ENCODE results near the gene ERN1. TPM values are rescaled to one million over a fixed set of nuclear protein-coding genes. Genes with fewer than 3 reads are reported as not detected.

The ERN1 gene
- total and polyA plus RNA-seq, 2 of the 13 experiments (the other 11 are each of a cell fraction or from before 2014, with no cell fraction given), result 6.0 to 12.7 TPM

DNA sequence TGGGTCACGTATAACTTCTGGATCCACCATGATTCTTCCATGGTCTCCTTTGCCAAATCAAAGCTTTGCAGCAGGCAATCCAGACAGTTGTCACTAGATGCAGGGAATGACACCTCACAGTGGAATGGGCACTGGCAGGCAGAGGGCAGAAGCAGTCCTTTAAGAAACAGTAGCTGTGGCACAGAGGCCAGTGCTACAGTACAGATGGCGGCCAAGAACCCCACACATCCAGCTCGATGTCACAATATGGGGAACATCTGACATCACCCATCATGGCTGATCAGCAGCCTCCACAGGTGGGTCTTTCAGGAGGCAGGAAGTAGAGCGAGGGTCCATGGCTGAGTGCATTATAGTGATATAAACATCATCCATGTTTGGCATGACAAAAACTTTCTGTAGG is 18.8 kb upstream of the ERN1 start (continued):
- TF ChIP-seq, protein P1, sequence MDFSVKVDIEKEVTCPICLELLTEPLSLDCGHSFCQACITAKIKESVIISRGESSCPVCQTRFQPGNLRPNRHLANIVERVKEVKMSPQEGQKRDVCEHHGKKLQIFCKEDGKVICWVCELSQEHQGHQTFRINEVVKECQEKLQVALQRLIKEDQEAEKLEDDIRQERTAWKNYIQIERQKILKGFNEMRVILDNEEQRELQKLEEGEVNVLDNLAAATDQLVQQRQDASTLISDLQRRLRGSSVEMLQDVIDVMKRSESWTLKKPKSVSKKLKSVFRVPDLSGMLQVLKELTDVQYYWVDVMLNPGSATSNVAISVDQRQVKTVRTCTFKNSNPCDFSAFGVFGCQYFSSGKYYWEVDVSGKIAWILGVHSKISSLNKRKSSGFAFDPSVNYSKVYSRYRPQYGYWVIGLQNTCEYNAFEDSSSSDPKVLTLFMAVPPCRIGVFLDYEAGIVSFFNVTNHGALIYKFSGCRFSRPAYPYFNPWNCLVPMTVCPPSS (IDR thresholded peaks at IDR 0.05), result no peak
- no peak for TF ChIP-seq MXD4 (CRISPR knock-in tag; IDR thresholded peaks at IDR 0.05)
- TF ChIP-seq, protein P2, sequence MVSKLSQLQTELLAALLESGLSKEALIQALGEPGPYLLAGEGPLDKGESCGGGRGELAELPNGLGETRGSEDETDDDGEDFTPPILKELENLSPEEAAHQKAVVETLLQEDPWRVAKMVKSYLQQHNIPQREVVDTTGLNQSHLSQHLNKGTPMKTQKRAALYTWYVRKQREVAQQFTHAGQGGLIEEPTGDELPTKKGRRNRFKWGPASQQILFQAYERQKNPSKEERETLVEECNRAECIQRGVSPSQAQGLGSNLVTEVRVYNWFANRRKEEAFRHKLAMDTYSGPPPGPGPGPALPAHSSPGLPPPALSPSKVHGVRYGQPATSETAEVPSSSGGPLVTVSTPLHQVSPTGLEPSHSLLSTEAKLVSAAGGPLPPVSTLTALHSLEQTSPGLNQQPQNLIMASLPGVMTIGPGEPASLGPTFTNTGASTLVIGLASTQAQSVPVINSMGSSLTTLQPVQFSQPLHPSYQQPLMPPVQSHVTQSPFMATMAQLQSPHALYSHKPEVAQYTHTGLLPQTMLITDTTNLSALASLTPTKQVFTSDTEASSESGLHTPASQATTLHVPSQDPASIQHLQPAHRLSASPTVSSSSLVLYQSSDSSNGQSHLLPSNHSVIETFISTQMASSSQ (IDR thresholded peaks at IDR 0.05; ENCODE audit: low read depth), result no peak
- TF ChIP-seq, protein P2 (CRISPR knock-in tag; IDR thresholded peaks at IDR 0.05; ENCODE audit: borderline replicate concordance), result no peak
- TF ChIP-seq ZNF589 (CRISPR knock-in tag; conservative IDR thresholded peaks at IDR 0.05), result no peak
- no peak for TF ChIP-seq ZNF782 (CRISPR knock-in tag; IDR thresholded peaks at IDR 0.05; ENCODE audit: borderline replicate concordance)
- no peak for TF ChIP-seq ZFP90 (CRISPR knock-in tag; IDR thresholded peaks at IDR 0.05; ENCODE audit: borderline replicate concordance)
- no peak for TF ChIP-seq ZNF781 (CRISPR knock-in tag; IDR thresholded peaks at IDR 0.05; ENCODE audit: borderline replicate concordance, not compliant biosample characterization)
- TF ChIP-seq NFKBIZ (CRISPR knock-in tag; IDR thresholded peaks at IDR 0.05), result no peak
- TF ChIP-seq ETV5 (CRISPR knock-in tag; IDR thresholded peaks at IDR 0.05; ENCODE audit: borderline replicate concordance), result no peak
- TF ChIP-seq, protein P3, sequence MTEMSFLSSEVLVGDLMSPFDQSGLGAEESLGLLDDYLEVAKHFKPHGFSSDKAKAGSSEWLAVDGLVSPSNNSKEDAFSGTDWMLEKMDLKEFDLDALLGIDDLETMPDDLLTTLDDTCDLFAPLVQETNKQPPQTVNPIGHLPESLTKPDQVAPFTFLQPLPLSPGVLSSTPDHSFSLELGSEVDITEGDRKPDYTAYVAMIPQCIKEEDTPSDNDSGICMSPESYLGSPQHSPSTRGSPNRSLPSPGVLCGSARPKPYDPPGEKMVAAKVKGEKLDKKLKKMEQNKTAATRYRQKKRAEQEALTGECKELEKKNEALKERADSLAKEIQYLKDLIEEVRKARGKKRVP (CRISPR knock-in tag; IDR thresholded peaks at IDR 0.05), result peak in 1 of 2 experiments; percentile 91; a peak in 2 of 4 replicates
- TF ChIP-seq ZNF703 (CRISPR knock-in tag; IDR thresholded peaks at IDR 0.05; ENCODE audit: borderline replicate concordance), result no peak
- TF ChIP-seq ERF (CRISPR knock-in tag; IDR thresholded peaks at IDR 0.05), result no peak
- 0 out of 2 replicates have a peak, but pooled peaks have one; percentile 25 for TF ChIP-seq RFXAP (CRISPR knock-in tag; IDR thresholded peaks at IDR 0.05; ENCODE audit: borderline replicate concordance)
- TF ChIP-seq ONECUT2 (CRISPR knock-in tag; IDR thresholded peaks at IDR 0.05), result no peak
- TF ChIP-seq BRD4 (CRISPR knock-in tag; IDR thresholded peaks at IDR 0.05), result no peak
- 0 out of 2 replicates have a peak, but pooled peaks have one; percentile 21 for TF ChIP-seq ZSCAN31 (CRISPR knock-in tag; IDR thresholded peaks at IDR 0.05; ENCODE audit: low read depth)
- no peak for TF ChIP-seq NFIC (IDR thresholded peaks at IDR 0.05; ENCODE audit: low read length)
- TF ChIP-seq ZNF441 (CRISPR knock-in tag; IDR thresholded peaks at IDR 0.05; ENCODE audit: borderline replicate concordance), result no peak
- TF ChIP-seq, protein P4, sequence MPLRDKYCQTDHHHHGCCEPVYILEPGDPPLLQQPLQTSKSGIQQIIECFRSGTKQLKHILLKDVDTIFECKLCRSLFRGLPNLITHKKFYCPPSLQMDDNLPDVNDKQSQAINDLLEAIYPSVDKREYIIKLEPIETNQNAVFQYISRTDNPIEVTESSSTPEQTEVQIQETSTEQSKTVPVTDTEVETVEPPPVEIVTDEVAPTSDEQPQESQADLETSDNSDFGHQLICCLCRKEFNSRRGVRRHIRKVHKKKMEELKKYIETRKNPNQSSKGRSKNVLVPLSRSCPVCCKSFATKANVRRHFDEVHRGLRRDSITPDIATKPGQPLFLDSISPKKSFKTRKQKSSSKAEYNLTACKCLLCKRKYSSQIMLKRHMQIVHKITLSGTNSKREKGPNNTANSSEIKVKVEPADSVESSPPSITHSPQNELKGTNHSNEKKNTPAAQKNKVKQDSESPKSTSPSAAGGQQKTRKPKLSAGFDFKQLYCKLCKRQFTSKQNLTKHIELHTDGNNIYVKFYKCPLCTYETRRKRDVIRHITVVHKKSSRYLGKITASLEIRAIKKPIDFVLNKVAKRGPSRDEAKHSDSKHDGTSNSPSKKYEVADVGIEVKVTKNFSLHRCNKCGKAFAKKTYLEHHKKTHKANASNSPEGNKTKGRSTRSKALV (CRISPR knock-in tag; IDR thresholded peaks at IDR 0.05), result no peak
- TF ChIP-seq XRCC5 (optimal IDR thresholded peaks at IDR 0.05; ENCODE audit: low read length), result peak; percentile 5
- no peak for TF ChIP-seq SNAPC2 (CRISPR knock-in tag; IDR thresholded peaks at IDR 0.05)
- no peak for TF ChIP-seq GATAD2A (CRISPR knock-in tag; IDR thresholded peaks at IDR 0.05)
- TF ChIP-seq ZNF839 (CRISPR knock-in tag; IDR thresholded peaks at IDR 0.05; ENCODE audit: borderline replicate concordance), result no peak

Measured in HepG2 (cell line).